ENCODE measurements around the gene KYAT1.

KYAT1 gene

DNA sequence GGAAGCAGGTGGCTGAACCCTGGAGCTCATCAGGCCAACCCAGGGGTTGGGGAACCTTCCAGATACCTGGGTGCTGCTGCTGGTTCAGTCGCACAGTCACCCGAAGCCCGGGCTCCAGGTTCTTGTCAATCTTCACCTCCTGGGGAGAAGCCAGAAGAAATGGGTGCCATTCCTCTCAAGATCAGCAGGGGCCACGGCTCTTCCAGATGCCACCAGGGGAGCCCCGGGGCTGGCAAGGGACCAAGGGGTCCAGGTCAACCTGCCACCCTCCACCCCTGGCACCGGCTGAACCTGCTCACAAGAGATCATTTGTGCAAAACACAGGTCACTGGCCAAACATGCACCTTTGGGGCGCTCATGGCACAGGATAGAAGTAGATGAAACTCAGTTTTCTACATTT lies 56.8 kb downstream of the KYAT1 start:
- TF ChIP-seq, protein P1, sequence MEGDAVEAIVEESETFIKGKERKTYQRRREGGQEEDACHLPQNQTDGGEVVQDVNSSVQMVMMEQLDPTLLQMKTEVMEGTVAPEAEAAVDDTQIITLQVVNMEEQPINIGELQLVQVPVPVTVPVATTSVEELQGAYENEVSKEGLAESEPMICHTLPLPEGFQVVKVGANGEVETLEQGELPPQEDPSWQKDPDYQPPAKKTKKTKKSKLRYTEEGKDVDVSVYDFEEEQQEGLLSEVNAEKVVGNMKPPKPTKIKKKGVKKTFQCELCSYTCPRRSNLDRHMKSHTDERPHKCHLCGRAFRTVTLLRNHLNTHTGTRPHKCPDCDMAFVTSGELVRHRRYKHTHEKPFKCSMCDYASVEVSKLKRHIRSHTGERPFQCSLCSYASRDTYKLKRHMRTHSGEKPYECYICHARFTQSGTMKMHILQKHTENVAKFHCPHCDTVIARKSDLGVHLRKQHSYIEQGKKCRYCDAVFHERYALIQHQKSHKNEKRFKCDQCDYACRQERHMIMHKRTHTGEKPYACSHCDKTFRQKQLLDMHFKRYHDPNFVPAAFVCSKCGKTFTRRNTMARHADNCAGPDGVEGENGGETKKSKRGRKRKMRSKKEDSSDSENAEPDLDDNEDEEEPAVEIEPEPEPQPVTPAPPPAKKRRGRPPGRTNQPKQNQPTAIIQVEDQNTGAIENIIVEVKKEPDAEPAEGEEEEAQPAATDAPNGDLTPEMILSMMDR (IDR thresholded peaks at IDR 0.05; ENCODE audit: low read depth, low read length), result no peak
- peaks cover 78% of the 10 kb centered on the region for H3K36me3 ChIP-seq
- no peak for DNase-seq

GRCh38 chr9:128823903-128824406 lies 57.8 kb downstream of the KYAT1 start:
- H3K9me3 ChIP-seq, result no peaks in the 10 kb centered on the region

More for the DNA sequence above, 56.8 kb downstream of the KYAT1 start:
- no peaks in the 10 kb centered on the region for H3K9me3 ChIP-seq
- no peak overlapping the region for H3K4me3 ChIP-seq (ENCODE audit: low read depth, low read length)
- peaks cover 4% of the 10 kb centered on the region for H3K4me1 ChIP-seq
- H3K27me3 ChIP-seq, result no peaks in the 10 kb centered on the region

DNA sequence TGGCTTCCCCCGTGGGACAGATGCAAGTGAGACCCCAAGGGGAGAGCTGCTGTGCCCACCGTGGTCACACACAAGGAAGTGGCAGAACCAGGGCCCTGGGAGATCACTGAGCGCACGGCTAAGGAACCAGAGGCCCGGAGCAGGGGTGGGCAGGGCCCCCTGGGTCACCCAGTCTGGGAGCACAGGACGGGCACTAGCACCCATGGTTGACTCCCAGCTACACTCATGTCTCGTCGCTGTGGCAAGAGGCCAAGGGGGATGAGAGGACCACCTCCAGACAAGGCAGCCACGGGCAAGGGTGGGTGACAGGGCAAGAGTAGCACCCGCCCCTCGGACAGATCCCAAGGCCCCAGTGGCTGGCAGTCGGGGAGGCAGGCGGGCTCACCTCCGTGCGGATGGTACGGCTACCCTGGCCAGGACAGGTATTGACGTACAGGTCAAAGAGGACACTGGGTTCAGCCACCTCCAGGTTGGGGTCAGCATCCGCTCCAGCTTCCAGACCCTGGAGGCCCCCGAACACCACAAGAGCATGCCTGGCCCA lies 58.3 kb downstream of the KYAT1 start:
- Histone ChIP-seq H3K27me3 (no peaks in the 10 kb centered on the region), H3K36me3 (peaks cover 78% of the 10 kb centered on the region), H3K4me3 (ENCODE audit: low read depth, low read length) (no peak overlapping the region), H3K4me1 (peaks cover 5% of the 10 kb centered on the region), H3K9me3 (no peaks in the 10 kb centered on the region)
- TF ChIP-seq, protein P1 (IDR thresholded peaks at IDR 0.05; ENCODE audit: low read depth, low read length), result no peak
- no peak for DNase-seq

More at GRCh38 chr9:128823903-128824406, 57.8 kb downstream of the KYAT1 start:
- Histone ChIP-seq H3K4me1 (peaks cover 5% of the 10 kb centered on the region), H3K27me3 (no peaks in the 10 kb centered on the region), H3K4me3 (ENCODE audit: low read depth, low read length) (no peak overlapping the region), H3K36me3 (peaks cover 78% of the 10 kb centered on the region)
- DNase-seq, result no peak
- TF ChIP-seq, protein P1 (IDR thresholded peaks at IDR 0.05; ENCODE audit: low read depth, low read length), result no peak

DNA sequence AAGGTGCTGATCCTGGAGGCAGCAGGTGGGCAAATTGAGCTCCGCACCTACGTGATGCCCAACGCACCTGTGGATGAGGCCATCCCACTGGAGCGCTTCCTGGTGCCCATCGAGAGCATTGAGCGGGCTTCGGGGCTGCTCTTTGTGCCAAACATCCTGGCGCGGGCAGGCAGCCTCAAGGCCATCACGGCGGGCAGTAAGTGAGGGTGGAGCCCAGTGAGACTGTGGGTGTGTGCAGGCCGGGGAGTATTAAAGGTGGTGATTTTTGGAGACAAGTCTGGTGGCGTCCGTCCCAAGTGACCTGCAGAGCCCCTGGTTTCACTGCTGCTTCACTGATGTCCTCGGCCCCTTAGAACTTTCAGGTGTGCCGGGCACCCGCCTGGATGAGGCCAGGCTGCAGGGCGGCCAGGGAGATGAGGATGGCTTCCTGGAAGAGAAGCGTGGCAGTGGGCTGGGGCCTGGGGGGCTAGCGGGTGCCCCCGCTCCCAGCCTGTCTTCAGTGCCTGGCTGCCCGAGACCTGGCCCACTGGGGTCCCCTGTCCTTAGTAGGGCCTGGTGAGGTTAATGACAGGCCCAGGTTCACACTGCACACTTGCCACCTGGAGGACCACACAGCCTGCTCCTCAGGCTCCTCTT lies 59.2 kb downstream of the KYAT1 start:
- DNase-seq, result no peak

GRCh38 chr9:128821584-128822406 lies 60.0 kb downstream of the KYAT1 start:
- peaks cover 65% of the 10 kb centered on the region for H3K36me3 ChIP-seq
- H3K9me3 ChIP-seq, result no peaks in the 10 kb centered on the region
- H3K4me1 ChIP-seq, result peaks cover 5% of the 10 kb centered on the region
- no peak overlapping the region for H3K4me3 ChIP-seq (ENCODE audit: low read depth, low read length)
- no peaks in the 10 kb centered on the region for H3K27me3 ChIP-seq
- TF ChIP-seq, protein P1 (IDR thresholded peaks at IDR 0.05; ENCODE audit: low read depth, low read length), result no peak
- DNase-seq, result no peak

More for the DNA sequence above, 59.2 kb downstream of the KYAT1 start:
- Histone ChIP-seq H3K27me3 (no peaks in the 10 kb centered on the region), H3K9me3 (no peaks in the 10 kb centered on the region), H3K36me3 (peaks cover 72% of the 10 kb centered on the region), H3K4me1 (peaks cover 5% of the 10 kb centered on the region), H3K4me3 (ENCODE audit: low read depth, low read length) (no peak overlapping the region)
- TF ChIP-seq, protein P1 (IDR thresholded peaks at IDR 0.05; ENCODE audit: low read depth, low read length), result no peak

Measured in BE2C (cell line).